Uterus (tissue), 2 donors: Measurements from ENCODE around the gene ABCG1.

Source experiments
- CTCF ChIP-seq, 4 experiments: fragments of 200-600 bp in 2 of 4; fragments of 450-650 bp in 2 of 4; sonication (generic) in 2 of 4; IDR thresholded peaks; one replicate each; pipeline ENCODE4 v1.5.1; 2016 to 2019; ENCODE audit warnings: antibody characterized with exemption in 4 of 4, mild to moderate bottlenecking in 2 of 4, moderate library complexity in 1 of 4
- POLR2A ChIP-seq, 2 donors: fragments of 450-650 bp; IDR thresholded peaks; one replicate each; pipeline ENCODE4 v1.6.1; 2016; ENCODE audit warnings: antibody characterized with exemption in 2 of 2, mild to moderate bottlenecking in 1 of 2, moderate library complexity in 1 of 2

GRCh38 chr21:42191696-42192595 lies 27.0 kb upstream of the ABCG1 start:
- TF ChIP-seq POLR2A (IDR thresholded peaks at IDR 0.05): no peak
- no peak for TF ChIP-seq CTCF (IDR thresholded peaks at IDR 0.05)
